Measurements from ENCODE around the gene CLEC5A.

Gene CLEC5A

DNA sequence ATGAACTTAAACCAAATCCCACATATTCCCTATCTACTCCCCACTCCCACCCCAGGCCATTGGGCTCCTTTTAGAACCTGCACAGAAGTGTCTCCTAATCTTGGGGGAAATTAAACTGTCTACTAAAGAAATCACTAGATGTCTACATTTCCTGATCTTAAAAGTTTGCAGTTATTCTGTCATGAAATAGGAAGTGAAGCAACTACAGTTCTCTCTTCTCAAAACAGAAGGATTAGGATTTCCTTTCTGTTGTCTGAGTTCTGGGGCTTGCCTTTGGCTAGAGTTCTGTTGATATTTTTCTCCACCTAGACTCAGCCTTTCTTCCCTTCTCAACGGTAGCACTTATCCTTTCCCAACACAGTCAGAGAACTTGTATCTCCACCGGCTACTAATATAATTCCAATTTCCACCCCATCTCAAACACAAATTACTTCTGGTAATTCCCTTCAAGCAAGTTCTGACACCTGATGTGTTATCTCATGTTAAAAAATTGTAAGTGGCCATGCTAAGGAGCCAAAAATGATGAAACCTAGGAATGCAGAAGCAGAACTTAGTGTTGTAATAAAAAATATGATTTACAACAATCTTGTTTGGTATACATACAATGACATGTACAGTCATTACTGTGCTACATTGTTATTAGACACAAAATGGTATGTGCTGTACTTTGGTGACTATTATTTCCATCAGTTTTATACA is 18.5 kb downstream of the CLEC5A start:
- no peaks in the 10 kb centered on the region for H3K27me3 ChIP-seq (replicated peaks; ENCODE audit: insufficient read depth, low read length)

DNA sequence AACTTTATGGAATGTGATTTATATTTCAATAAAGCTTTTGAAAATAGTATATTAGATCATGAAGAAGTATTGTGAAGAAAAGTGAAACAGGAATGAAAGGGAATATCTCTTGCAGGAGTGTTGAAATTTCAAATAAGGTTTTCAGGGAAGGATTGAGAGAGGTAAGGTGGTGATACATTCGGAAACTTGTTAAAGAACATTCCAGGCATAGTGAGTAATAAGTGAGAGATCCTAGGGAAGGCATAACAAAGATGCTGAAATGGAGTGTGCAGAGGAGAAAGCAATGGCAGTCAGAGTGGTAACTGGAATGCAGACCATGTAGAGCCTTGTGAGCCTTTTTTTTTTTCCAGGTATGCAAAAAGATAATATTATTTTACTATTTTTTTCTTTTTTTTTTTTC is 26.5 kb downstream of the CLEC5A start:
- no peak overlapping the region for H2AFZ ChIP-seq (ENCODE audit: low read length)
- peaks cover 9% of the 10 kb centered on the region for H3K4me1 ChIP-seq (ENCODE audit: low read length)
- H3K27me3 ChIP-seq (replicated peaks; ENCODE audit: insufficient read depth, low read length) = no peaks in the 10 kb centered on the region
- no peaks in the 10 kb centered on the region for H3K9me2 ChIP-seq (replicated peaks; ENCODE audit: insufficient read depth, low read length)
- H3K9ac ChIP-seq (ENCODE audit: low read length) = no peak overlapping the region
- no peaks in the 10 kb centered on the region for H3K79me2 ChIP-seq (ENCODE audit: low read length)
- no peaks in the 10 kb centered on the region for H4K20me1 ChIP-seq (ENCODE audit: insufficient read depth, low read length)
- no peak overlapping the region for H3K4me2 ChIP-seq (ENCODE audit: low read depth, low read length)
- H3K36me3 ChIP-seq (replicated peaks; ENCODE audit: insufficient read depth, low read length) = no peaks in the 10 kb centered on the region
- TF ChIP-seq EZH2 (optimal IDR thresholded peaks at IDR 0.05; ENCODE audit: low read depth, low read length) (no peak), EZH2phosphoT487 (IDR thresholded peaks at IDR 0.05; ENCODE audit: low read length) (no peak)
- TF ChIP-seq, protein P1, sequence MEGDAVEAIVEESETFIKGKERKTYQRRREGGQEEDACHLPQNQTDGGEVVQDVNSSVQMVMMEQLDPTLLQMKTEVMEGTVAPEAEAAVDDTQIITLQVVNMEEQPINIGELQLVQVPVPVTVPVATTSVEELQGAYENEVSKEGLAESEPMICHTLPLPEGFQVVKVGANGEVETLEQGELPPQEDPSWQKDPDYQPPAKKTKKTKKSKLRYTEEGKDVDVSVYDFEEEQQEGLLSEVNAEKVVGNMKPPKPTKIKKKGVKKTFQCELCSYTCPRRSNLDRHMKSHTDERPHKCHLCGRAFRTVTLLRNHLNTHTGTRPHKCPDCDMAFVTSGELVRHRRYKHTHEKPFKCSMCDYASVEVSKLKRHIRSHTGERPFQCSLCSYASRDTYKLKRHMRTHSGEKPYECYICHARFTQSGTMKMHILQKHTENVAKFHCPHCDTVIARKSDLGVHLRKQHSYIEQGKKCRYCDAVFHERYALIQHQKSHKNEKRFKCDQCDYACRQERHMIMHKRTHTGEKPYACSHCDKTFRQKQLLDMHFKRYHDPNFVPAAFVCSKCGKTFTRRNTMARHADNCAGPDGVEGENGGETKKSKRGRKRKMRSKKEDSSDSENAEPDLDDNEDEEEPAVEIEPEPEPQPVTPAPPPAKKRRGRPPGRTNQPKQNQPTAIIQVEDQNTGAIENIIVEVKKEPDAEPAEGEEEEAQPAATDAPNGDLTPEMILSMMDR (IDR thresholded peaks at IDR 0.05; ENCODE audit: low read length) = no peak
- H3K27ac ChIP-seq (ENCODE audit: low read length) = no peak overlapping the region
- H3K9me3 ChIP-seq (replicated peaks; ENCODE audit: insufficient read depth, low read length) = no peaks in the 10 kb centered on the region
- H3F3A ChIP-seq (ENCODE audit: insufficient read depth, low read length) = no peaks in the 10 kb centered on the region
- H3K4me3 ChIP-seq (ENCODE audit: low read length) = no peak overlapping the region
- DNase-seq = no peak

More for the DNA sequence above, 18.5 kb downstream of the CLEC5A start:
- H3K27ac ChIP-seq (ENCODE audit: low read length) = no peak overlapping the region
- no peak overlapping the region for H3K4me3 ChIP-seq (ENCODE audit: low read length)
- H3K9me3 ChIP-seq (replicated peaks; ENCODE audit: insufficient read depth, low read length) = no peaks in the 10 kb centered on the region
- no peaks in the 10 kb centered on the region for H4K20me1 ChIP-seq (ENCODE audit: insufficient read depth, low read length)
- H3K36me3 ChIP-seq (replicated peaks; ENCODE audit: insufficient read depth, low read length) = no peaks in the 10 kb centered on the region
- H3K79me2 ChIP-seq (ENCODE audit: low read length) = no peaks in the 10 kb centered on the region
- no peaks in the 10 kb centered on the region for H3F3A ChIP-seq (ENCODE audit: insufficient read depth, low read length)
- H3K4me1 ChIP-seq (ENCODE audit: low read length) = no peaks in the 10 kb centered on the region
- TF ChIP-seq EZH2phosphoT487 (IDR thresholded peaks at IDR 0.05; ENCODE audit: low read length) = no peak
- TF ChIP-seq EZH2 (optimal IDR thresholded peaks at IDR 0.05; ENCODE audit: low read depth, low read length) = no peak
- H2AFZ ChIP-seq (ENCODE audit: low read length) = no peak overlapping the region
- no peak overlapping the region for H3K9ac ChIP-seq (ENCODE audit: low read length)
- H3K4me2 ChIP-seq (ENCODE audit: low read depth, low read length) = no peak overlapping the region
- DNase-seq = no peak
- no peaks in the 10 kb centered on the region for H3K9me2 ChIP-seq (replicated peaks; ENCODE audit: insufficient read depth, low read length)

DNA sequence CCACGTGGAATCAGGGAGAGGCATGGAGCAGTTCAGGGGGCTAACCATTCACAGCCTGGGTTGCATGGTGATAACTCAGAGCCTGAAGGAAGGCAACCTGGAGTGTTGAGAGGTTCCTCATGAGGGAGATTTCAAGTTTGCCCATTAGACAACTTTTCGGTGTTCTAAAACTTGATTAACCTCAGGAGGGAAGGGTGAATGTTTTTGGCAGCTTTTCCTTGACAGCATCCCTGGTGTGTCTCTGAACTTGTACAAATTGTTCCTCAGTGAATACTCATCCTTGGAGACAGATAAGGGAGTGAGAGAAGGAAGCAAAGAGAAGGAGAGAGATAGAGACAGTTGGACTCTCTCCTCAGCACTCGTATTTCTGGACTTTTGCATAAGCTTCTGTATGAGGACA is 30.7 kb downstream of the CLEC5A start, which contains the start of gene OR9A4:
OR9A4 (plus strand) TSS at position 301 of the 400 bp plus-strand sequence. CDS start 2,477 bp downstream, outside the sequence.
- H3K79me2 ChIP-seq (ENCODE audit: low read length) = no peaks in the 10 kb centered on the region
- H3K27ac ChIP-seq (ENCODE audit: low read length) = no peak within 1 kb of the TSS
- H3K9me2 ChIP-seq (replicated peaks; ENCODE audit: insufficient read depth, low read length) = no peaks in the 10 kb centered on the region
- H2AFZ ChIP-seq (ENCODE audit: low read length) = no peak within 1 kb of the TSS
- DNase-seq = no peak
- no peaks in the 10 kb centered on the region for H4K20me1 ChIP-seq (ENCODE audit: insufficient read depth, low read length)
- no peak within 1 kb of the TSS for H3K4me2 ChIP-seq (ENCODE audit: low read depth, low read length)
- H3K36me3 ChIP-seq (replicated peaks; ENCODE audit: insufficient read depth, low read length) = no peaks in the 10 kb centered on the region
- H3K4me3 ChIP-seq (ENCODE audit: low read length) = no peak within 1 kb of the TSS
- H3K4me1 ChIP-seq (ENCODE audit: low read length) = peaks cover 14% of the 10 kb centered on the region
- TF ChIP-seq EZH2 (optimal IDR thresholded peaks at IDR 0.05; ENCODE audit: low read depth, low read length) = no peak
- TF ChIP-seq, protein P1 (IDR thresholded peaks at IDR 0.05; ENCODE audit: low read length) = no peak
- no peak for TF ChIP-seq EZH2phosphoT487 (IDR thresholded peaks at IDR 0.05; ENCODE audit: low read length)
- no peaks in the 10 kb centered on the region for H3K27me3 ChIP-seq (replicated peaks; ENCODE audit: insufficient read depth, low read length)
- H3K9ac ChIP-seq (ENCODE audit: low read length) = no peak within 1 kb of the TSS
- H3K9me3 ChIP-seq (replicated peaks; ENCODE audit: insufficient read depth, low read length) = no peaks in the 10 kb centered on the region
- no peaks in the 10 kb centered on the region for H3F3A ChIP-seq (ENCODE audit: insufficient read depth, low read length)

- Histone ChIP-seq H3K4me3 (ENCODE audit: low read length) (no peak overlapping the region), H3K4me1 (ENCODE audit: low read length) (peaks cover 14% of the 10 kb centered on the region), H3K9ac (ENCODE audit: low read length) (no peak overlapping the region), H3K36me3 (replicated peaks; ENCODE audit: insufficient read depth, low read length) (no peaks in the 10 kb centered on the region), H4K20me1 (ENCODE audit: insufficient read depth, low read length) (no peaks in the 10 kb centered on the region), H3K27me3 (replicated peaks; ENCODE audit: insufficient read depth, low read length) (no peaks in the 10 kb centered on the region), H3K9me3 (replicated peaks; ENCODE audit: insufficient read depth, low read length) (no peaks in the 10 kb centered on the region), H3K9me2 (replicated peaks; ENCODE audit: insufficient read depth, low read length) (no peaks in the 10 kb centered on the region), H3F3A (ENCODE audit: insufficient read depth, low read length) (no peaks in the 10 kb centered on the region), H2AFZ (ENCODE audit: low read length) (no peak overlapping the region), H3K4me2 (ENCODE audit: low read depth, low read length) (no peak overlapping the region), H3K27ac (ENCODE audit: low read length) (no peak overlapping the region), H3K79me2 (ENCODE audit: low read length) (no peaks in the 10 kb centered on the region)
- TF ChIP-seq EZH2 (optimal IDR thresholded peaks at IDR 0.05; ENCODE audit: low read depth, low read length) (no peak), EZH2phosphoT487 (IDR thresholded peaks at IDR 0.05; ENCODE audit: low read length) (no peak)
- TF ChIP-seq, protein P1 (IDR thresholded peaks at IDR 0.05; ENCODE audit: low read length) = no peak
- peak; percentile 54 for DNase-seq
Measured at GRCh38 chr7:141915565-141915964, 31.2 kb downstream of the CLEC5A start.

All from MM.1S (cell line).